Measurements from ENCODE around the gene LUZP1. TPM values are rescaled to one million over a fixed set of nuclear protein-coding genes. Genes with fewer than 3 reads are reported as not detected.

LUZP1 gene
- total RNA-seq, 1 experiment from 2014 or later, result 22.4 TPM

- no peak overlapping the region for H3K27ac ChIP-seq (ENCODE audit: low read depth, low read length)
- no peaks in the 10 kb centered on the region for H4K20me1 ChIP-seq (ENCODE audit: insufficient read depth)
- intact Hi-C loops (cut with micrococcal nuclease), result no loop called here
- ATAC-seq (no peak), DNase-seq (ENCODE audit: low read depth, low spot score) (no peak)
- no peaks in the 10 kb centered on the region for H3K9me3 ChIP-seq (ENCODE audit: control insufficient read depth in 1 of 2, insufficient read depth in 1 of 2, low read depth in 1 of 2, low read length in 2 of 2)
- H3K36me3 ChIP-seq (ENCODE audit: control insufficient read depth in 1 of 2, insufficient read depth in 2 of 2, low read length in 2 of 2), result no peaks in the 10 kb centered on the region
- no peak for TF ChIP-seq REST (IDR thresholded peaks at IDR 0.05; ENCODE audit: low read depth)
- TF ChIP-seq ZFX (IDR thresholded peaks at IDR 0.05), result no peak
- TF ChIP-seq EZH2phosphoT487 (IDR thresholded peaks at IDR 0.05; ENCODE audit: borderline replicate concordance), result no peak
- TF ChIP-seq ELF1 (IDR thresholded peaks at IDR 0.05; ENCODE audit: borderline replicate concordance, low read depth), result no peak
- no peak for TF ChIP-seq YY1 (IDR thresholded peaks at IDR 0.05; ENCODE audit: extremely low read depth, insufficient replicate concordance, low read depth, low read length)
- TF ChIP-seq CBX3 (IDR thresholded peaks at IDR 0.05; ENCODE audit: low read depth), result no peak
- TF ChIP-seq TCF7L2 (IDR thresholded peaks at IDR 0.05; ENCODE audit: borderline replicate concordance, extremely low read depth, insufficient read depth, insufficient read length), result no peak
- no peak for TF ChIP-seq POLR2A (IDR thresholded peaks at IDR 0.05; ENCODE audit: borderline replicate concordance, extremely low read depth, insufficient read depth, insufficient read length)
- no peak for TF ChIP-seq MAX (IDR thresholded peaks at IDR 0.05)
- TF ChIP-seq JUND (IDR thresholded peaks at IDR 0.05), result no peak
- no peak for TF ChIP-seq FOSL1 (IDR thresholded peaks at IDR 0.05; ENCODE audit: low read depth)
- TF ChIP-seq RAD21 (IDR thresholded peaks at IDR 0.05; ENCODE audit: low read depth), result no peak
- no peak for TF ChIP-seq SIN3A (IDR thresholded peaks at IDR 0.05; ENCODE audit: low read depth)
- ChIA-PET RAD21 (ENCODE audit: low non-redundant PET in 1 of 2, low total read pairs in 2 of 2, uncharacterized antibody in 2 of 2, unreplicated experiment in 2 of 2) (no interaction called here), CTCF (no interaction called here), POLR2A (no interaction called here)
- no peak overlapping the region for H3K9ac ChIP-seq (ENCODE audit: low read length)
- no peaks in the 10 kb centered on the region for H3K27me3 ChIP-seq (ENCODE audit: insufficient read depth, low read length)
- H3K4me3 ChIP-seq (replicated peaks in 1 of 2; ENCODE audit: low read depth in 1 of 2, low read length in 2 of 2), result no peak overlapping the region
- no peak overlapping the region for H3K4me2 ChIP-seq (ENCODE audit: low read length)
- BruUV-seq (replicated peaks), result no TSS peak
- H3K4me1 ChIP-seq (ENCODE audit: control insufficient read depth in 1 of 2, insufficient read depth in 2 of 2, low read length in 2 of 2), result peaks cover 12 to 29% of the 10 kb centered on the region in 2 experiments
- no peaks in the 10 kb centered on the region for H3K79me2 ChIP-seq (ENCODE audit: insufficient read depth, low read length)
- no peaks in the 10 kb centered on the region for H3K9me2 ChIP-seq (ENCODE audit: insufficient read depth)
- no peak overlapping the region for H2AFZ ChIP-seq (ENCODE audit: low read depth, low read length, poor library complexity, severe bottlenecking)
These were observed 39.9 kb upstream of the LUZP1 start for GRCh38 chr1:23208527-23208926.
